T-helper 17 cell (primary cell): ENCODE measurements around the gene MRPL28. TPM values are rescaled to one million over a fixed set of nuclear protein-coding genes. Genes with fewer than 3 reads are reported as not detected.
"Not testable (repeated sequence)": the region's sequence is repeated elsewhere in the genome, so short reads cannot be mapped to it uniquely, and the experiment has no call there.

Source experiments
- ATAC-seq: fragments of 150-1000 bp; cut with Tn5 transposase; 2 replicates; pipeline ENCODE4 v1.10.0; 2021; ENCODE audit warnings: mild to moderate bottlenecking, moderate library complexity
- DNase-seq, 3 donors: peaks; one replicate each; pipeline versions ENCODE4 v3.0.0 to v3.0.0-alpha.2; 2020 to 2021
- H3K9me3 ChIP-seq: one replicate; pipeline ENCODE4 v1.7.0; 2013; ENCODE audit warnings: low read length, mild to moderate bottlenecking; ENCODE audit not compliant: control insufficient read depth, poor library complexity, severe bottlenecking
- H3K27ac Mint-ChIP-seq: one replicate; pipeline ENCODE4 v1.8.0; 2022; ENCODE audit warnings: mild to moderate bottlenecking, moderate library complexity, mixed read lengths
- H3K27me3 Mint-ChIP-seq: one replicate; pipeline ENCODE4 v1.8.0; 2022; ENCODE audit warnings: mixed read lengths
- H3K36me3 Mint-ChIP-seq: one replicate; pipeline ENCODE4 v1.8.0; 2022; ENCODE audit warnings: low read depth, mixed read lengths
- H3K4me1 Mint-ChIP-seq: one replicate; pipeline ENCODE4 v1.8.0; 2022; ENCODE audit warnings: mild to moderate bottlenecking, mixed read lengths
- H3K4me3 Mint-ChIP-seq: one replicate; pipeline ENCODE4 v1.8.0; 2022; ENCODE audit warnings: mild to moderate bottlenecking, moderate library complexity, mixed read lengths
- total RNA-seq, 4 donors: library from RNA in 2 of 4; stranded (reverse) in 2 of 4; gene quantifications; one replicate each; pipeline ENCODE4 v1.2.3 and lab custom pipeline; 2022 to 2026

MRPL28 gene
- total RNA-seq (10 to 100 TPM; 25.2 to 25.9 TPM), total RNA-seq (lab: John Stamatoyannopoulos, UW) (16.0 to 34.2 reads per million in 2 donors)

DNA sequence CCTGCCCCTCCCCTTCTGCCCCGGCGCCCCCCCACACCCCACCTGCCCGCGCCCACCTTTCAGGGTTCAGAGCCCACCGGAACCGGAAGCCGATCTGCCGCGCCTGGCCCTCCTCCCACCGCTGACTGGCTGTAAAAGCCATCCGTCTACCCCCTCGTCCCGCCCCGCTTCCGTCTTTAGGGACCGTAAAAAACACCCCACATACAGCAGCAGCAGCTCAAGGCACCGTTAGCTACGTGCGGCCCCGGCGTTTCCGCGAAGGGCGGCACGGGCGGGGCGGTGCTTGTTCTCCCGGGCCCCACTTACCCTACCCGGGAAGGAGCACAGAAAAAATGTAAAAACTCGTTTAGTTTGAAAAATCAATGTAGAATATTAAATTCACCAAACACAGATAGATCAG lies at the start of gene MRPL28:
Gene MRPL28, minus strand, starts transcription at position 96 of the 400 bp plus-strand sequence. CDS start 320 bp downstream, outside the sequence.
- Mint-ChIP-seq H3K36me3 (peaks cover 5% of the 10 kb centered on the region), H3K4me1 (peaks cover 11% of the 10 kb centered on the region), H3K27ac (peak within 1 kb of the TSS; percentile 83), H3K4me3 (peak within 1 kb of the TSS; percentile 98), H3K27me3 (no peaks in the 10 kb centered on the region)
- H3K9me3 ChIP-seq = no peaks in the 10 kb centered on the region
- ATAC-seq = peak; percentile 100
- DNase-seq = peak; percentile 79 to 88 (median 84)

DNA sequence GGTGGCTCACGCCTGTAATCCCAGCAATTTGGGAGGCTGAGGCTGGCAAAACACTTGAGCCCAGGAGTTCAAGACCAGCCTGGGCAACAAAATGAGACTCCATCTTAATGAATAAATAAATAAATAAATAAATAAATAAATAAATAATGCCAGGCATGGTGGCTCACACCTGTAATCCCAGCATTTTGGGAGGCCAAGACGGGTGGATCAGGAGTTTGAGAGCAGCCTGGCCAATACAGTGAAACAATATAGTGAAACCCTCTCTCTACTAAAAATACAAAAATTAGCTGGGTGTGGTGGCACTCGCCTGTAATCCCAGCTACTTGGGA lies 44.8 kb upstream of the MRPL28 start:
- not testable (repeated sequence) for H3K27me3 Mint-ChIP-seq, H3K9me3 ChIP-seq, ATAC-seq, H3K36me3 Mint-ChIP-seq, DNase-seq, H3K4me1 Mint-ChIP-seq, H3K4me3 Mint-ChIP-seq, H3K27ac Mint-ChIP-seq

DNA sequence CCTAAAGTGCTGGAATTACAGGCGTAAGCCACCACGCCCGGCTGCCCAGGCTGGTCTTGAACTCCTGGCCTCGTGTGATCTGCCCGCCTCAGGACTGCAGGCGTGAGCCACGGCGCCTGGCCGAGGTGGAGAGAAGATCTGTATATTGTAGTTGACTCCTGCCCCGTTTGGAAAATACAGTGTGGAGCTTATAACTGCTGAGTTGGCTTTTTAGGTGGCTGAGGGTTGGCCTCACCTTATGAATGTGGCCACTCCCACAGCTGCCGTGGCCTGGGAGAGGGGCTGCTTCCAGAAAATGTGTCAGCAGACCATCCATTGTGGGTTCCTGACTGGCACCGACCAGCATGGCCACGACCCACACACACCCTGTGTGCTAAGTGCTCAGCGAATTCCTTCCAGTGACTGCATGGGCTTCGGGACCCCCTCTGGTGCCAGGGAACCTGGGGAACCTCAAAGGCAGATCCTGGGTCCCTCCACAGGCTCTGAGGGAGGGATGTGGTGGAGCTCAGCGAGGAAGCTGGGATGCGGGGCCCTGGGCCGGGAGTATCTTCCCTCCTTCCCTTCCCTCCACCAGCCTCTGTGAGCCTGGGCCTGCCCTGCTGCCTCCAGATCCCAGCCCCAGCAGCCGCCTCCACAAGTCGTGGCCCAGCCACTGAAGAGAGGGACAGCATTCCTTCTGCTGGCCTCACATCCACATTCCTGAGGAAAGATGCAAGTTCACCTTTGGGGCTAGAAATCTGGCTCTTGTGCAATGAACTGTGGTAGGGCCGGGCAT lies 44.2 kb upstream of the MRPL28 start:
- DNase-seq (no peak), ATAC-seq (no peak)
- H3K4me1 Mint-ChIP-seq = no peaks in the 10 kb centered on the region
- H3K27ac Mint-ChIP-seq = no peak overlapping the region
- no peaks in the 10 kb centered on the region for H3K9me3 ChIP-seq
- H3K36me3 Mint-ChIP-seq = no peaks in the 10 kb centered on the region
- no peaks in the 10 kb centered on the region for H3K27me3 Mint-ChIP-seq
- no peak overlapping the region for H3K4me3 Mint-ChIP-seq

DNA sequence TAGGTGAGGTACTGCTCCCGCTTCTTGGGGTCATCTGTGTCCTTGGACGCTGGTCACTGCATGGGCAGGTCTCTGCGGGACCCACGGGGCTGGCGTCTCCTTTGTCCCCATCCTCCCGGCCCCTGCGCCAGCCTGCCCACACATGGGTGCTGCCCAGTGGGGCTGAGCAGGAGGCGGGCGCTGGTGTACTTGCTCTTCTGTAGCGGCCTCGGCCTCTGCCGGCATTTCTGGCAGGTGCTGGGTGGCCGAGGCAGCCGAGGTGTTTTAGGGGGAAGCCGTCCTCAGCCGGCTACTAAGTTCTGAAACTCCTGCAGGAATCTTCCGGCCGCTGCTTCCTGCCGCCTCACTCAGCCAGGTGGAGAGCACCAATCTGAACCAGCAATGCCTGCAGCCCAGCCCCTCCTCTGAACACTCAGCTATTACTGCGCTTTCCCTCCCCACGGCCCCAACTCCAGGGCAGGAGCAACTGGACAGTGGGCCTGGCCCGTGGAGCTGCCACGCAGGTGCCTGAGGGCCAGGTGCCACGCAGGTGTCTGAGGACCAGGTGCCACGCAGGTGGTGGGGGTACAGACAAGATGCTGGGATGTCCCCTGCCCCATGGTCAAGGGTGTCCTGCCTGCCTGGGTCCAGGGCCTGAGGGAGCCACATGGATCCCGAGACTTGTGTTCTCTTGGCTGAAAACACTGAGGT lies 41.4 kb upstream of the MRPL28 start:
- no peaks in the 10 kb centered on the region for H3K27me3 Mint-ChIP-seq
- no peaks in the 10 kb centered on the region for H3K4me1 Mint-ChIP-seq
- H3K36me3 Mint-ChIP-seq = no peaks in the 10 kb centered on the region
- no peak overlapping the region for H3K27ac Mint-ChIP-seq
- H3K4me3 Mint-ChIP-seq = no peak overlapping the region
- H3K9me3 ChIP-seq = no peaks in the 10 kb centered on the region
- DNase-seq = no peak
- no peak for ATAC-seq

DNA sequence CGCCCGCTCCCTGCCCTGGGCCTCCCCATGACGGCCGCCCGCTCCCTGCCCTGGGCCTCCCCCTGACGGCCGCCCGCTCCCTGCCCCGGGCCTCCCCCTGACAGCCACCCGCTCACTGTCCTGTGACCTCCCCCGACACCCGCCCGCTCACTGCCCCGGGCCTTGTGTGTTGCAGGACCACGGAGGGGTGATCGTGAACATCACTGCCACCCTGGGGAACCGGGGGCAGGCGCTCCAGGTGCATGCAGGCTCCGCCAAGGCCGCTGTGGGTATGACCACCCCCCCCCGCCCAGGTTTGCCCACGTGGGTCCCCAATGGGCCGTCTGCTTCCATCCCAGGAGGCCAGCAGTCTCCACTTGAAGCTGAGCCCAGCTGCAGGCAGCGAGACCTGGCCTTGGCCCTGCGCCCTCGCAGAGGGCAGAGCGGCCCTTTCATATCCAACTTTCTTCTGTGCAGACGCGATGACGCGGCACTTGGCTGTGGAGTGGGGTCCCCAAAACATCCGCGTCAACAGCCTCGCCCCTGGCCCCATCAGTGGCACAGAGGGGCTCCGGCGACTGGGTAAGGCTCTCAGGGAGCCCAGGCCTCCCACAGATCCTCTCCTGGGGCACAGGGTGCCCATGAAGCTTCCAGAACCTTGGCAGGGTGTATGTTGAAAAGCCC lies 40.3 kb upstream of the MRPL28 start:
- Mint-ChIP-seq H3K27ac (no peak overlapping the region), H3K4me1 (no peaks in the 10 kb centered on the region), H3K36me3 (no peaks in the 10 kb centered on the region), H3K4me3 (no peak overlapping the region), H3K27me3 (no peaks in the 10 kb centered on the region)
- no peak for DNase-seq
- no peaks in the 10 kb centered on the region for H3K9me3 ChIP-seq
- ATAC-seq = no peak

DNA sequence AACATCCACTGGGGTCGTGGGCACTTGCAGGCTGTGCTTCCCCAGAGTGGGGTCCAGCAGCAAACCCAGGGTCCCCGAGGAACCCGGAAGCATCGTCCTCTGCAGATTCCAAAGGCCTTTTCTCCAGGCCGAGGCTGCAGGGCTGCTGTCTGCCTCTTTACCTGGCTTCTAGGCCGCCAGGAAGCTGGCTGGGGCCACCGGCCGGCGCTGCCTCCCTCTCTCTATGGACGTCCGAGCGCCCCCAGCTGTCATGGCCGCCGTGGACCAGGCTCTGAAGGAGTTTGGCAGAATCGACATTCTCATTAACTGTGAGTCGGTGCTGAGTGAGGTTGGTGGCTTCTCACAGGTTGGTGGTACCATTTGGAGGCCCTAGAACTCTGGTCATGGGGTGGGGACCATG lies 36.9 kb upstream of the MRPL28 start:
- no peaks in the 10 kb centered on the region for H3K36me3 Mint-ChIP-seq
- no peak overlapping the region for H3K4me3 Mint-ChIP-seq
- H3K9me3 ChIP-seq = no peaks in the 10 kb centered on the region
- no peak for ATAC-seq
- no peaks in the 10 kb centered on the region for H3K4me1 Mint-ChIP-seq
- no peak for DNase-seq
- no peak overlapping the region for H3K27ac Mint-ChIP-seq
- H3K27me3 Mint-ChIP-seq = no peaks in the 10 kb centered on the region

DNA sequence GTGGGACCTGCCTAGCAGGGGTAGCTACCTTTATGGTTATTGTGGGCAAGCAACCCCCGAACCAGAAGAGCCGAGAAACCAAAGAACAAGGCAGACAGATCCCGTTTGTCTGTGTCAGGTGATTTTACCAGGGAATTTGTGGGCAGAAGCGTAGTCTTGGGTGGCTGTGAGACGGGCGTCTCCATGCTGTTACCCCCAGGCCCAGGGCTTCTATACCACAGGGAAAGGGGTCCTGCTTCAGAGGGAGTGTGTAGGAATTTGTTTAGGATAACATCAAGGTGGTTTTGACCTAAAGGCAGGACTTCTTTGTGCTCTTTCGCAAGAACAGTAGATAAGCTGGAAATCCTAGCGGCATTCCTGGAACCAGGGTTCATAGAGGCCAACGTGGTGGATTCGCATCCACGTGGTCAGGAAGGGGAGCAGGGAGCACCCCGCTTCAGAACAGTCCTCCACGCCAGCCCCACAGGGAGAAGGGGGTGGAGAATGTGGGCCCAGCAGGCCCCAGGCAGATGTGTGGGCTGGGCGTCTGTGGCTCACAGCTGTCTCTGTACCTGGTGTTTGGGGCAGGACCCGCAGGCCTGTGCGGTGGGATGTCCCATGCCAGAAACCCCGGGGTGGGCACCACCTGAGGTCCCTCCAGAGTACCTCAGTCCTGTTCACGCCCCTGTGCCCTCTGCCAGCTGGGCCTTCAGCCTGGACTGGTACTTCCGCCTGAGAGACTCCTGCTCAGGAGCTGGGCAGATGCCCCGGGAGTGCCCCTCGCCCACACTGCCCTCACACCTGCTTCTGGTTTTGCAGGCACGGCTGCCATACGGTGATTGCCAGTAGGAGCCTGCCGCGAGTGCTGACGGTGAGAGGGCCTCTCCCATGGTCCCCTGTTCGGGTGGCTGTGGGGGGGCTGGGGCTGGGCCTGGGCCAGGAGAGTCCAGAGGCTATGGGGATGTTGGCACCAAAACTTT lies 35.5 kb upstream of the MRPL28 start:
- Mint-ChIP-seq H3K4me3 (no peak overlapping the region), H3K27ac (no peak overlapping the region), H3K27me3 (no peaks in the 10 kb centered on the region), H3K4me1 (no peaks in the 10 kb centered on the region), H3K36me3 (no peaks in the 10 kb centered on the region)
- DNase-seq (no peak), ATAC-seq (no peak)
- no peaks in the 10 kb centered on the region for H3K9me3 ChIP-seq

DNA sequence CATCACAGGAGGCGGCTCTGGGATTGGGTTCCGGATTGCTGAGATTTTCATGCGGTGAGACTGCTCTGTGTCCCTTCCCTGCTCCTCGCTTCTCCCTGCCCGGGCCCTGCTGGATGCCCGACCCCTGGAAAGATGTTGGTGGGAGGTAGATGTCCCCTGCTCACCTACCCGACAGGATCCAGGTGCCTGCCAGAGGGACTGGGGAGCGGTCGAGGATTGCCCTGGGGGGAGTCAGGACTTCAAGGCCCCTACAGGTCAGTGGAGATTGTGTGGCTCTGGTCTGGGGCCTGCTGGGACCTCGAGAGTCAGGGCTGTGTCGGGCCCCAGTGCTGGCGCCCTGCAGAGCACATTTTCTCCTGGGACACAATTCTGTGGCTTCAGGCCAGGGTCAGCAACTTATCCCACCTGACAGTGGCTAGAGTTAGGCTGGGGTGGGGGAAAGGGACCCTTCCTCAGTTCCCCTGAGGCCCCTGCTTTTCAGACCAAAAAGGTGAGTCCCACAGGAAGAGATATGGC lies 34.7 kb upstream of the MRPL28 start:
- peaks cover 4% of the 10 kb centered on the region for H3K4me1 Mint-ChIP-seq
- DNase-seq (no peak), ATAC-seq (no peak)
- no peak overlapping the region for H3K27ac Mint-ChIP-seq
- no peaks in the 10 kb centered on the region for H3K9me3 ChIP-seq
- H3K4me3 Mint-ChIP-seq = no peak overlapping the region
- no peaks in the 10 kb centered on the region for H3K27me3 Mint-ChIP-seq
- no peaks in the 10 kb centered on the region for H3K36me3 Mint-ChIP-seq

DNA sequence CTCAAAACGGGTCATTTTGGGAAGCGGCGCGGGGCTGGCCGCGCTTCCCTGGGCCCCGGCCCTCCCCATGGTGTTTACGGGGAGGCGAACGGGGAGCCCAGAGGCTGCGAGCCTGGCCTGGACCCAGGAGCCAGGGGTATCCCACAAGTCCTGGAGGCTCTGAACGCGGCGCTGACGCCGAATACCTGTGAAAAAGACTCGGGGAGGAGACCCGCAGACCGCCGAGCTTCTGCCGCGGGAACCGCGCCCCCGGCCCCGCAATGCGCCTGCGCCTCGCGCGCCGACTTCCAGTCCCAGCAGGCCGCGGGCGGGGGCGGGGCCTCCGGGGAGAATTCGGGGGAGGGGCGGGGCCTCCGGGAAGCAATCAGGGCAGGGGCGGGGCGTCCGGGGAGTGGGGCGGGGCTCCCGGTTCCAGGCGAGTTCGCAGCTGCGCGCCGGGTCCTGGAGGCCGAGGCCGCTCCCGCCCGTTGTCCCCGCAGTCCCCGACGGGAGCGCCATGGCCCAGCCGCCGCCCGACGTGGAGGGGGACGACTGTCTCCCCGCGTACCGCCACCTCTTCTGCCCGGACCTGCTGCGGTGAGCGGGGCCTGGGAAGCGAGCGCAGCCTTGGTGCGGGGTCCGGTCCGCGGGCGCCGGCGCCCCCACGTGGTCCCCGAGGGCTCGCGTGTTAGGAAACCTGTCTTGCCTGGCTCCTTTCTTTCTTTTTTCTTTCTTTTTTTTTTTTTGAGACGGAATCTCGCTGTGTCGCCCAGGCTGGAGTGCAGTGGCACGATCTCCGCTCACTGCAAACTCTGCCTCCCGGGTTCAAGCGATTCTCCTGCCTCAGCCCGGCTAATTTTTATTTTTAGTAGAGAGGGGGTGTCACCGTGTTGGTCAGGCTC lies 31.4 kb upstream of the MRPL28 start, which contains the start of gene DECR2:
Gene DECR2, plus strand, starts transcription at position 418 of the 881 bp plus-strand sequence. Its CDS starts 79 bp downstream, at position 497.
- peak; percentile 86 for ATAC-seq
- Mint-ChIP-seq H3K4me3 (peak within 1 kb of the TSS; percentile 91), H3K4me1 (peaks cover 5% of the 10 kb centered on the region), H3K27me3 (no peaks in the 10 kb centered on the region), H3K36me3 (no peaks in the 10 kb centered on the region), H3K27ac (peak within 1 kb of the TSS; percentile 92)
- H3K9me3 ChIP-seq = no peaks in the 10 kb centered on the region
- peak; percentile 96 to 100 (median 98) for DNase-seq

DNA sequence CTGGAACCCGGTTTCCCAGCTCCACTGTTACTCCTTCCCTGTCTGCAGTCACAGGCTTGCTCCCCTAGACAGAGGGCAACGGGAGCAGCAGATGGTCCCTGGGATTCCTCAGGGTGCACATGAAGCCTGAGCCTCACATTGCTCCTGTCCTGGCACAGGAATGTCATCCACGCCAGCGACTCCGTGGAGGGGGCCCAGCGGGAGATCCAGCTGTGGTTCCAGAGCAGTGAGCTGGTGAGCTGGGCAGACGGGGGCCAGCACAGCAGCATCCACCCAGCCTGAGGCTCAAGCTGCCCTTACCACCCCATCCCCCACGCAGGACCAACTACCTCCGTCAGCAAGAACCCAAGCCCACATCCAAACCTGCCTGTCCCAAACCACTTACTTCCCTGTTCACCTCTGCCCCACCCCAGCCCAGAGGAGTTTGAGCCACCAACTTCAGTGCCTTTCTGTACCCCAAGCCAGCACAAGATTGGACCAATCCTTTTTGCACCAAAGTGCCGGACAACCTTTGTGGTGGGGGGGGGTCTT lies 29.8 kb upstream of the MRPL28 start:
- ATAC-seq (no peak), DNase-seq (no peak)
- Mint-ChIP-seq H3K4me3 (peak overlapping the region; percentile 91), H3K36me3 (no peaks in the 10 kb centered on the region), H3K27me3 (no peaks in the 10 kb centered on the region), H3K4me1 (peaks cover 11% of the 10 kb centered on the region), H3K27ac (peak overlapping the region; percentile 92)
- H3K9me3 ChIP-seq = no peaks in the 10 kb centered on the region

DNA sequence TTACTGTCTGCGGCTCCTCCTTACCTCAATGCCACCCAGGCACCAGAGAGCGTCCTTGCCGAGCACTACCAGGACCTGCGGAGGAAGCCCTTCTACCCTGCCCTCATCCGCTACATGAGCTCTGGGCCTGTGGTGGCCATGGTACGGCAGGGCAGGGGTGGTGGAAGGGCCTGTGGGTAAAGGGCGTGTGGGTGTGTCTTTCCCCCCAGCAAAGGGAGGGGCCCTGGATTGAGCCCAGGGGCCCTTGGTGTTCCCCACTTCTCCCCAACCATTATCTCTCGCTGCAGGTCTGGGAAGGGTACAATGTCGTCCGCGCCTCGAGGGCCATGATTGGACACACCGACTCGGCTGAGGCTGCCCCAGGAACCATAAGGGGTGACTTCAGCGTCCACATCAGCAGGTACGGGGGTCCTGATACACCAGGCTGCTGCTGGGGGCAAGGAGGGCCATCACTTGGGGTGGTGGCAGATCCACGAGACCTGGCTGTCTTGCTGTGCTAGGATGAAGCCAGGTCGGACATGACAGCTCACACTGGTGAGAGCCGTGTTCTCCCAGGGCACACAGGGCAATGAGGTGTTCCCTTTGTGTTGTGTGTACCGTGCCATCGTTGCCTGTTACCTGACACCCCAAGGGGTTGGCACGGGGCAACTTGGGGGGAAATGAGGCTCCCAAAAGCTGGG lies 29.1 kb upstream of the MRPL28 start:
- no peak for DNase-seq
- H3K4me3 Mint-ChIP-seq = peak overlapping the region; percentile 3

More for the DNA sequence above, 29.1 kb upstream of the MRPL28 start:
- peaks cover 11% of the 10 kb centered on the region for H3K4me1 Mint-ChIP-seq
- H3K36me3 Mint-ChIP-seq = no peaks in the 10 kb centered on the region
- no peaks in the 10 kb centered on the region for H3K27me3 Mint-ChIP-seq
- H3K27ac Mint-ChIP-seq = peak overlapping the region; percentile 24
- ATAC-seq = no peak
- no peaks in the 10 kb centered on the region for H3K9me3 ChIP-seq
